GM12874 (cell line): ENCODE data around the gene NUDT16.

Source experiments
- CTCF ChIP-seq: IDR thresholded peaks from 2 replicates; pipeline ENCODE4 v1.5.1; 2011; ENCODE audit warnings: low read depth, mild to moderate bottlenecking, control low read depth, low read length, moderate library complexity; ENCODE audit not compliant: insufficient read depth

Gene NUDT16

GRCh38 chr3:131431754-131432153 lies 50.2 kb downstream of the NUDT16 start:
- TF ChIP-seq CTCF = no peak

GRCh38 chr3:131432441-131432840 lies 50.9 kb downstream of the NUDT16 start:
- TF ChIP-seq CTCF = no peak

GRCh38 chr3:131435000-131435399 lies 53.4 kb downstream of the NUDT16 start:
- no peak for TF ChIP-seq CTCF
